GM12892 (cell line): ENCODE measurements around the gene SMIM9.

ENCODE experiments used
- POLR2A ChIP-seq: IDR thresholded peaks from 2 replicates; pipeline ENCODE4 v1.6.1; 2011; ENCODE audit warnings: low read depth, low read length, control low read depth
- POLR2AphosphoS5 ChIP-seq: IDR thresholded peaks from 2 replicates; pipeline ENCODE4 v1.6.1; 2011; ENCODE audit warnings: low read depth, low read length, control low read depth

- TF ChIP-seq POLR2AphosphoS5 (no peak), POLR2A (no peak)
These were observed 30.1 kb downstream of the SMIM9 start for GRCh38 chrX:154804261-154804956.
